GM19239 (cell line): ENCODE measurements around the gene LSM3.

Experiments
- DNase-seq: peaks from one replicate; pipeline ENCODE4 v3.0.0; 2011; ENCODE audit warnings: low spot score; ENCODE audit not compliant: insufficient read length
- FAIRE-seq: peaks from 2 replicates; lab custom pipeline; 2011; peaks lifted over from hg19 to GRCh38; lab: Jason Lieb, UNC

Gene LSM3

GRCh38 chr3:14142567-14143270, 35.9 kb upstream of the LSM3 start:
- no peak for DNase-seq
- no peak for FAIRE-seq

GRCh38 chr3:14143271-14144225, 35.1 kb upstream of the LSM3 start:
- FAIRE-seq (no peak), DNase-seq (no peak)

- FAIRE-seq (peak; percentile 86), DNase-seq (peak; percentile 86)
Observed at GRCh38 chr3:14144423-14145075, 34.1 kb upstream of the LSM3 start.

- no peak for DNase-seq
- no peak for FAIRE-seq
Observed at GRCh38 chr3:14145236-14145635, 33.4 kb upstream of the LSM3 start.

- no peak for DNase-seq
Observed at GRCh38 chr3:14145670-14146380, 32.8 kb upstream of the LSM3 start.

GRCh38 chr3:14146381-14147065, 32.1 kb upstream of the LSM3 start:
- no peak for FAIRE-seq
- DNase-seq = no peak

More at GRCh38 chr3:14145670-14146380, 32.8 kb upstream of the LSM3 start:
- FAIRE-seq = no peak

- DNase-seq (no peak), FAIRE-seq (no peak)
Observed at GRCh38 chr3:14147066-14147435, 31.6 kb upstream of the LSM3 start.

GRCh38 chr3:14147617-14148016, 31.0 kb upstream of the LSM3 start:
- no peak for DNase-seq
- no peak for FAIRE-seq

GRCh38 chr3:14148041-14148985, 30.3 kb upstream of the LSM3 start:
- no peak for FAIRE-seq
- no peak for DNase-seq

- no peak for FAIRE-seq
Observed at GRCh38 chr3:14150078-14150477, 28.5 kb upstream of the LSM3 start.

GRCh38 chr3:14150491-14151230, 28.0 kb upstream of the LSM3 start:
- DNase-seq = no peak
- no peak for FAIRE-seq

More at GRCh38 chr3:14150078-14150477, 28.5 kb upstream of the LSM3 start:
- no peak for DNase-seq

GRCh38 chr3:14151471-14152083, 27.0 kb upstream of the LSM3 start:
- DNase-seq (no peak), FAIRE-seq (no peak)

- DNase-seq (no peak), FAIRE-seq (no peak)
Observed at GRCh38 chr3:14152233-14152962, 26.2 kb upstream of the LSM3 start.

- DNase-seq (no peak), FAIRE-seq (no peak)
Observed at GRCh38 chr3:14152963-14153355, 25.7 kb upstream of the LSM3 start.

- no peak for FAIRE-seq
- no peak for DNase-seq
Observed at GRCh38 chr3:14153663-14154062, 25.0 kb upstream of the LSM3 start.

- FAIRE-seq (no peak), DNase-seq (no peak)
Observed at GRCh38 chr3:14154276-14154675, 24.3 kb upstream of the LSM3 start.

- no peak for FAIRE-seq
- DNase-seq = no peak
Observed at GRCh38 chr3:14154895-14155440, 23.6 kb upstream of the LSM3 start.
